HCT116 (cell line): Measurements from ENCODE around the gene SIPA1L3. TPM values are rescaled to one million over a fixed set of nuclear protein-coding genes. Genes with fewer than 3 reads are reported as not detected.

Experiments
- ATAC-seq: fragments of 200-7000 bp; cut with Tn5 transposase; 2 replicates; pipeline ENCODE4 v1.9.1; 2020; ENCODE audit warnings: mild to moderate bottlenecking, moderate library complexity
- BruUV-seq: library from RNA; stranded (reverse); fragments of 400-500 nt; replicated peaks from 2 replicates; lab custom pipeline; 2021; lab: Mats Ljungman, UMichigan
- CTCF ChIA-PET: fragments of 300-600 bp; sonication (Branson Sonifier 250); formaldehyde crosslinking; loops from one replicate; lab custom pipeline; 2021; ENCODE audit warnings: antibody characterized with exemption; lab: Charles Lee
- POLR2A ChIA-PET: fragments of 300-600, 350-600 bp; sonication (Branson Sonifier 250); formaldehyde crosslinking; loops from one replicate; lab custom pipeline; 2021; ENCODE audit warnings: antibody characterized with exemption; lab: Charles Lee
- RAD21 ChIA-PET, 2 experiments: fragments of 300-600 bp; sonication (Branson Sonifier 250); formaldehyde crosslinking; loops; one replicate each; lab custom pipeline; 2023; ENCODE audit warnings: low total read pairs in 2 of 2; ENCODE audit not compliant: uncharacterized antibody in 2 of 2, unreplicated experiment in 2 of 2, low non-redundant PET in 1 of 2; lab: Charles Lee
- DNase-seq: peaks from one replicate; pipeline ENCODE4 v3.0.0-alpha.2; 2010; ENCODE audit warnings: low read depth, low spot score
- H2AFZ ChIP-seq: fragments of 200-600 bp; shearing (Covaris generic), sonication (generic); 2 replicates; pipeline ENCODE4 v1.6.1; 2017; ENCODE audit warnings: low read depth, mixed run types, mixed read lengths, antibody characterized with exemption, low read length; ENCODE audit not compliant: poor library complexity, severe bottlenecking
- H3K27ac ChIP-seq: 2 replicates; pipeline ENCODE4 v1.5.1; 2012; ENCODE audit warnings: low read depth, low read length
- H3K27me3 ChIP-seq: fragments of 200-600 bp; sonication (generic); 2 replicates; pipeline ENCODE4 v1.6.1; 2016; ENCODE audit warnings: mixed run types, low read length, mixed read lengths; ENCODE audit not compliant: insufficient read depth
- H3K36me3 ChIP-seq, 2 experiments: fragments of 200-500 bp in 1 of 2; fragments of 200-600 bp in 1 of 2; sonication (Bioruptor generic) in 1 of 2; sonication (generic) in 1 of 2; 2 replicates each; pipeline versions ENCODE4 v1.5.1 to v1.6.1; 2014 to 2016; ENCODE audit warnings: low read length in 2 of 2, inconsistent platforms in 1 of 2, mixed read lengths in 1 of 2, mixed run types in 1 of 2; ENCODE audit not compliant: insufficient read depth in 2 of 2, control insufficient read depth in 1 of 2
- H3K4me1 ChIP-seq, 2 experiments: fragments of 200-600 bp in 1 of 2; sonication (generic) in 1 of 2; 2 replicates each; pipeline versions ENCODE4 v1.5.1 to v1.6.1; 2012 to 2017; ENCODE audit warnings: low read length in 2 of 2, inconsistent platforms in 1 of 2, mild to moderate bottlenecking in 1 of 2, mixed read lengths in 1 of 2, mixed run types in 1 of 2, moderate library complexity in 1 of 2; ENCODE audit not compliant: insufficient read depth in 2 of 2, control insufficient read depth in 1 of 2
- H3K4me2 ChIP-seq: fragments of 200-600 bp; sonication (generic); 2 replicates; pipeline ENCODE4 v1.6.1; 2017; ENCODE audit warnings: mixed run types, low read length, mixed read lengths
- H3K4me3 ChIP-seq, 2 experiments: fragments of 200-600 bp in 1 of 2; sonication (generic) in 1 of 2; replicated peaks in 1 of 2; 2 replicates each; pipeline ENCODE4 v1.5.1; 2011 to 2016; ENCODE audit warnings: low read length in 2 of 2, control low read depth in 1 of 2, low read depth in 1 of 2, mild to moderate bottlenecking in 1 of 2, mixed read lengths in 1 of 2, mixed run types in 1 of 2
- H3K79me2 ChIP-seq: fragments of 200-600 bp; sonication (generic); 2 replicates; pipeline ENCODE4 v1.6.1; 2017; ENCODE audit warnings: mild to moderate bottlenecking, mixed run types, low read length, moderate library complexity, mixed read lengths; ENCODE audit not compliant: insufficient read depth
- H3K9ac ChIP-seq: fragments of 200-600 bp; sonication (generic); 2 replicates; pipeline ENCODE4 v1.6.1; 2016; ENCODE audit warnings: low read length, mixed read lengths
- H3K9me2 ChIP-seq: fragments of 200-600 bp; sonication (generic), shearing (Covaris generic); 2 replicates; pipeline ENCODE4 v1.6.1; 2017; ENCODE audit warnings: mixed run types, mild to moderate bottlenecking, moderate library complexity; ENCODE audit not compliant: insufficient read depth
- H3K9me3 ChIP-seq, 2 experiments: fragments of 200-500 bp in 1 of 2; fragments of 200-600 bp in 1 of 2; sonication (Bioruptor generic) in 1 of 2; sonication (generic) in 1 of 2; 2 replicates each; pipeline ENCODE4 v1.6.1; 2014 to 2017; ENCODE audit warnings: low read length in 2 of 2, mixed read lengths in 2 of 2, inconsistent platforms in 1 of 2, low read depth in 1 of 2, mild to moderate bottlenecking in 1 of 2, mixed run types in 1 of 2, moderate library complexity in 1 of 2; ENCODE audit not compliant: control insufficient read depth in 1 of 2, insufficient read depth in 1 of 2
- H4K20me1 ChIP-seq: fragments of 200-600 bp; sonication (generic), shearing (Covaris generic); 2 replicates; pipeline ENCODE4 v1.6.1; 2017; ENCODE audit warnings: mixed run types, mild to moderate bottlenecking, moderate library complexity; ENCODE audit not compliant: insufficient read depth
- CBX3 ChIP-seq: IDR thresholded peaks from 2 replicates; pipeline ENCODE4 v1.6.1; 2012; ENCODE audit warnings: low read depth
- CEBPB ChIP-seq: IDR thresholded peaks from 2 replicates; pipeline ENCODE4 v1.6.1; 2012; ENCODE audit warnings: low read depth
- EGR1 ChIP-seq: IDR thresholded peaks from 2 replicates; pipeline ENCODE4 v1.6.1; 2012; ENCODE audit warnings: low read depth
- EZH2phosphoT487 ChIP-seq: fragments of 200-600 bp; IDR thresholded peaks from 2 replicates; pipeline ENCODE4 v1.6.1; 2018; ENCODE audit warnings: antibody characterized with exemption, borderline replicate concordance
- FOSL1 ChIP-seq: IDR thresholded peaks from 2 replicates; pipeline ENCODE4 v1.6.1; 2012; ENCODE audit warnings: low read depth
- JUND ChIP-seq: IDR thresholded peaks from 2 replicates; pipeline ENCODE4 v1.6.1; 2012
- POLR2AphosphoS5 ChIP-seq: IDR thresholded peaks from 2 replicates; pipeline ENCODE4 v1.6.1; 2011; ENCODE audit warnings: mild to moderate bottlenecking, low read depth, low read length, moderate library complexity
- RAD21 ChIP-seq: IDR thresholded peaks from 2 replicates; pipeline ENCODE4 v1.6.1; 2012; ENCODE audit warnings: low read depth, mild to moderate bottlenecking
- intact Hi-C: fragments of 100-400 bp; cut with micrococcal nuclease; formaldehyde crosslinking; loops from 2 replicates; pipeline ENCODE4 v1.10.0; 2022
- total RNA-seq: library from RNA; stranded (reverse); gene quantifications from one replicate; pipeline ENCODE4 v1.2.1, GENCODE V29; 2021; ENCODE audit not compliant: unreplicated experiment
- TF ChIP-seq, protein P1 (sequence below): IDR thresholded peaks from 2 replicates; pipeline ENCODE4 v1.6.1; 2011; ENCODE audit warnings: mild to moderate bottlenecking, low read length, moderate library complexity; ENCODE audit not compliant: insufficient replicate concordance; ENCODE audit errors: extremely low read depth

SIPA1L3 gene
- total RNA-seq, 1 experiment from 2014 or later = 41.8 TPM

DNA sequence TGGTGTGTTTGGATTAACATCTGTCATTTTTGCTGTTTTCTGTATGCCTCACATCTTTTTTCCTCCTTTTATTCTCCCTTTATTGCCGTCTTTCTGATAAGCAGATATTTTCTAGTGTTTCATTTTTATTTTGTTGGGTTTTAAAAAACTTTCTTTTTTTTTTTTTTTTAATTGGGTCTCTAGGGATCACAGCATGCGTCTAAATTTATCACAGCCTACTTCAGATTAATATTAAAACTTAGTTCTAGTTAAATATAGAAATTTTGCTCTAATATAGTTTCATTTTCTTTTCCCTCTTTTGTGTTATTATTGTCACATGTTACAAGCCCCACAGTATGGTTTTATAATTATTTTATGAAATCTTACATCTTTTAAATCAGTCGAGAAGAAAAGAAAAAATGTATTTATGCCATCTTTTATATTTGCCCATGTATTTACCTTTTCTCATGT is 52.7 kb downstream of the SIPA1L3 start (continued):
- no peak for TF ChIP-seq CBX3
- TF ChIP-seq FOSL1 = no peak
- no peak for TF ChIP-seq RAD21
- TF ChIP-seq JUND = no peak
- TF ChIP-seq, all 23 proteins: peak for 0

- no peak overlapping the region for H3K27ac ChIP-seq
- DNase-seq = no peak
- ChIA-PET POLR2A (no interaction called here), CTCF (interaction anchor here (0.5 kb wide), 1 partner anchor 62 kb away, joined by 3 read pairs; no protein-coding TSS in a partner anchor), RAD21 (no interaction called here)
- no peaks in the 10 kb centered on the region for H4K20me1 ChIP-seq
- H3K36me3 ChIP-seq = no peaks in the 10 kb centered on the region
- peaks cover 5 to 13% of the 10 kb centered on the region in 2 experiments; a peak in 2 of 4 replicates for H3K4me1 ChIP-seq
- no peak overlapping the region for H3K4me3 ChIP-seq
- no peak for ATAC-seq
- H3K79me2 ChIP-seq = peaks cover 79% of the 10 kb centered on the region
- intact Hi-C loops = no loop called here
- no peak overlapping the region for H3K9ac ChIP-seq
- no peaks in the 10 kb centered on the region for H3K9me2 ChIP-seq
- BruUV-seq = no TSS peak
- no peak for TF ChIP-seq FOSL1
- TF ChIP-seq EZH2phosphoT487 = no peak
- TF ChIP-seq EGR1 = no peak
- no peak for TF ChIP-seq POLR2AphosphoS5
- TF ChIP-seq, protein P1, sequence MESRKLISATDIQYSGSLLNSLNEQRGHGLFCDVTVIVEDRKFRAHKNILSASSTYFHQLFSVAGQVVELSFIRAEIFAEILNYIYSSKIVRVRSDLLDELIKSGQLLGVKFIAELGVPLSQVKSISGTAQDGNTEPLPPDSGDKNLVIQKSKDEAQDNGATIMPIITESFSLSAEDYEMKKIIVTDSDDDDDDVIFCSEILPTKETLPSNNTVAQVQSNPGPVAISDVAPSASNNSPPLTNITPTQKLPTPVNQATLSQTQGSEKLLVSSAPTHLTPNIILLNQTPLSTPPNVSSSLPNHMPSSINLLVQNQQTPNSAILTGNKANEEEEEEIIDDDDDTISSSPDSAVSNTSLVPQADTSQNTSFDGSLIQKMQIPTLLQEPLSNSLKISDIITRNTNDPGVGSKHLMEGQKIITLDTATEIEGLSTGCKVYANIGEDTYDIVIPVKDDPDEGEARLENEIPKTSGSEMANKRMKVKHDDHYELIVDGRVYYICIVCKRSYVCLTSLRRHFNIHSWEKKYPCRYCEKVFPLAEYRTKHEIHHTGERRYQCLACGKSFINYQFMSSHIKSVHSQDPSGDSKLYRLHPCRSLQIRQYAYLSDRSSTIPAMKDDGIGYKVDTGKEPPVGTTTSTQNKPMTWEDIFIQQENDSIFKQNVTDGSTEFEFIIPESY = no peak
- TF ChIP-seq CEBPB = no peak
- TF ChIP-seq, all 23 proteins: peak for 0
- H3K4me2 ChIP-seq = no peak overlapping the region
- no peak overlapping the region for H2AFZ ChIP-seq
- H3K27me3 ChIP-seq = no peaks in the 10 kb centered on the region
- peaks cover 0 to 6% of the 10 kb centered on the region in 2 experiments; a peak in 1 of 4 replicates for H3K9me3 ChIP-seq
Observed at GRCh38 chr19:37961198-37961597, 54.2 kb downstream of the SIPA1L3 start.
